Measurements from ENCODE around the gene AKR1C4.

GRCh38 chr10:5260828-5261227 is 64.2 kb downstream of the AKR1C4 start:
- TF ChIP-seq, protein P1, sequence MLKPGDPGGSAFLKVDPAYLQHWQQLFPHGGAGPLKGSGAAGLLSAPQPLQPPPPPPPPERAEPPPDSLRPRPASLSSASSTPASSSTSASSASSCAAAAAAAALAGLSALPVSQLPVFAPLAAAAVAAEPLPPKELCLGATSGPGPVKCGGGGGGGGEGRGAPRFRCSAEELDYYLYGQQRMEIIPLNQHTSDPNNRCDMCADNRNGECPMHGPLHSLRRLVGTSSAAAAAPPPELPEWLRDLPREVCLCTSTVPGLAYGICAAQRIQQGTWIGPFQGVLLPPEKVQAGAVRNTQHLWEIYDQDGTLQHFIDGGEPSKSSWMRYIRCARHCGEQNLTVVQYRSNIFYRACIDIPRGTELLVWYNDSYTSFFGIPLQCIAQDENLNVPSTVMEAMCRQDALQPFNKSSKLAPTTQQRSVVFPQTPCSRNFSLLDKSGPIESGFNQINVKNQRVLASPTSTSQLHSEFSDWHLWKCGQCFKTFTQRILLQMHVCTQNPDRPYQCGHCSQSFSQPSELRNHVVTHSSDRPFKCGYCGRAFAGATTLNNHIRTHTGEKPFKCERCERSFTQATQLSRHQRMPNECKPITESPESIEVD (tag by site-specific recombination; IDR thresholded peaks at IDR 0.05): no peak
- TF ChIP-seq ZNF510 (tag by site-specific recombination; IDR thresholded peaks at IDR 0.05; ENCODE audit: insufficient replicate concordance) (no peak), ZNF488 (tag by site-specific recombination; IDR thresholded peaks at IDR 0.05) (no peak)
- TF ChIP-seq, protein P2, sequence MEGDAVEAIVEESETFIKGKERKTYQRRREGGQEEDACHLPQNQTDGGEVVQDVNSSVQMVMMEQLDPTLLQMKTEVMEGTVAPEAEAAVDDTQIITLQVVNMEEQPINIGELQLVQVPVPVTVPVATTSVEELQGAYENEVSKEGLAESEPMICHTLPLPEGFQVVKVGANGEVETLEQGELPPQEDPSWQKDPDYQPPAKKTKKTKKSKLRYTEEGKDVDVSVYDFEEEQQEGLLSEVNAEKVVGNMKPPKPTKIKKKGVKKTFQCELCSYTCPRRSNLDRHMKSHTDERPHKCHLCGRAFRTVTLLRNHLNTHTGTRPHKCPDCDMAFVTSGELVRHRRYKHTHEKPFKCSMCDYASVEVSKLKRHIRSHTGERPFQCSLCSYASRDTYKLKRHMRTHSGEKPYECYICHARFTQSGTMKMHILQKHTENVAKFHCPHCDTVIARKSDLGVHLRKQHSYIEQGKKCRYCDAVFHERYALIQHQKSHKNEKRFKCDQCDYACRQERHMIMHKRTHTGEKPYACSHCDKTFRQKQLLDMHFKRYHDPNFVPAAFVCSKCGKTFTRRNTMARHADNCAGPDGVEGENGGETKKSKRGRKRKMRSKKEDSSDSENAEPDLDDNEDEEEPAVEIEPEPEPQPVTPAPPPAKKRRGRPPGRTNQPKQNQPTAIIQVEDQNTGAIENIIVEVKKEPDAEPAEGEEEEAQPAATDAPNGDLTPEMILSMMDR (tag by site-specific recombination; IDR thresholded peaks at IDR 0.05): no peak
